GM13977 (cell line): ENCODE data around the gene DTWD1.
"Not testable (repeated sequence)": the region's sequence is repeated elsewhere in the genome, so short reads cannot be mapped to it uniquely, and the experiment has no call there.

Experiments
- DNase-seq: peaks from one replicate; pipeline ENCODE4 v3.0.0; 2012; ENCODE audit warnings: low spot score
- CTCF ChIP-seq: IDR thresholded peaks from 2 replicates; pipeline ENCODE4 v1.5.1; 2012; ENCODE audit warnings: mild to moderate bottlenecking, control low read depth; ENCODE audit not compliant: insufficient read depth; ENCODE audit errors: extremely low read depth, missing control alignments
- in situ Hi-C: fragments of 300-500 bp; cut with MboI; formaldehyde crosslinking; loops from one replicate; pipeline ENCODE4 v1.12.0; 2022; ENCODE audit warnings: low sequenced_read_pairs, low pct_unique_long_range_greater_than_20kb, mixed read lengths, inconsistent platforms; ENCODE audit not compliant: unreplicated experiment

Gene DTWD1

GRCh38 chr15:49664716-49665115, 43.9 kb downstream of the DTWD1 start:
- TF ChIP-seq CTCF = no peak
- in situ Hi-C loops = no loop called here
- no peak for DNase-seq

GRCh38 chr15:49666486-49666885, 45.6 kb downstream of the DTWD1 start:
- DNase-seq = not testable (repeated sequence)

GRCh38 chr15:49669288-49669687, 48.4 kb downstream of the DTWD1 start:
- in situ Hi-C loops = no loop called here
- no peak for TF ChIP-seq CTCF
- no peak for DNase-seq

More at GRCh38 chr15:49666486-49666885, 45.6 kb downstream of the DTWD1 start:
- in situ Hi-C loops = not testable (repeated sequence)

- no peak for DNase-seq
- no peak for TF ChIP-seq CTCF
- in situ Hi-C loops = no loop called here
These were observed 53.0 kb downstream of the DTWD1 start for GRCh38 chr15:49673861-49674260.

GRCh38 chr15:49674370-49674769, 53.5 kb downstream of the DTWD1 start:
- in situ Hi-C loops = no loop called here
- no peak for TF ChIP-seq CTCF
- DNase-seq = no peak

- TF ChIP-seq CTCF = no peak
- no peak for DNase-seq
- in situ Hi-C loops = no loop called here
These were observed 54.2 kb downstream of the DTWD1 start for GRCh38 chr15:49675041-49675440.

- TF ChIP-seq CTCF = no peak
- DNase-seq = no peak
- in situ Hi-C loops = no loop called here
These were observed 57.8 kb downstream of the DTWD1 start for GRCh38 chr15:49678655-49679054.

- TF ChIP-seq CTCF = no peak
- in situ Hi-C loops = no loop called here
- no peak for DNase-seq
These were observed 65.8 kb downstream of the DTWD1 start for GRCh38 chr15:49686599-49686998.
